Measurements from ENCODE around the gene CNIH2.

GRCh38 chr11:66323684-66324083 lies 45.7 kb downstream of the CNIH2 start:
- TF ChIP-seq SUZ12 (IDR thresholded peaks at IDR 0.05), result no peak
- TF ChIP-seq SP1 (IDR thresholded peaks at IDR 0.05), result no peak

Data from HEK293T (cell line).